Measurements from ENCODE around the gene APLN. TPM values are rescaled to one million over a fixed set of nuclear protein-coding genes. Genes with fewer than 3 reads are reported as not detected.

APLN gene, protein sequence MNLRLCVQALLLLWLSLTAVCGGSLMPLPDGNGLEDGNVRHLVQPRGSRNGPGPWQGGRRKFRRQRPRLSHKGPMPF
- total RNA-seq: 1 to 10 TPM in 1 of 2 donors, under 1 TPM in 1; 0.28 to 2.5 TPM

DNA sequence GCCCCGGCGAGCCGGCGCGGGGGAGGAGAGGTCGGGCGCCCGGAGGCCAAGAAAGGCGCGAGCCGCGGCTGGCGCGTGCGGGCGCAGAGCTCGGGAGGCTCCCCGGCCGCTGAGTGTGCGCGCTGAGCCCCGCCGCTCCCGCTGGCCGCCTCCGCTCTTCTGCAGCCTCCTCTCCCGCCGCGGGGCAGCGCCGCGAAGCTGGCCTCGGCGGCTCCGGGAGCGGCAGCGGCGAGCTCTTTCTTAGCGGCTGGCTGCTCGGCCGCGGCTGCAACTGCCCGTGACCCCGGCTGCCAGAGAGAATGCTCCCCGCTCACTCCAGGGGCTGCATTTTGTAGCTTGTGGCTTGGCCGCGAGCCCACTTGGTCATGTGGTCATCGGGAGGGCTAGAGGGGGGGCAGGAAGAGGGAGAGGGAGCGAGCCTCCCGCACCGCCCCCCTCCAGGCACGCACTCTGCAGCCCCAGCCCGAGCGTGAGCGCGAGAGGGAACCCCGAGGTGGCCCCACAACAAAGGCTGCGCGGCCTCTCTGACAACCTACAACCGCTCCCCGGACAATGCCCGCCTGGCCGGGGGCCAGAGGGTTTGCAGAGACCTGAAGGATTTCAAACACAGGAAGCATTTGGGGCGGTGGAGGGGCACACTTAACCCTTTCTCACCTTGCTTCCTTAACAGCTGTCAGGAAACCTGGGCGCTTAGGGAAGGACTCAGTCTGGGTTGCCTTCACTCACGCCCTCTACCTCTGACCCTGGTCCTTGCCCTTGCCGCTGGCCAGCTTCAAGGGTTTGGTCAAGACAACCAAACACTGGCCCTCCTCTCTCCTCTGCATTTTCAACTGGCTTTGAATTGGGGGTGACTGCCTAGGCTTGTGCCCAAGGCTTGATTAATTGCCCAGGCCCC, at the start of gene APLN:
APLN (minus strand) TSS at position 305 of the 895 bp plus-strand sequence. CDS start 326 bp downstream, outside the sequence.
- Mint-ChIP-seq H3K4me3 (peak within 1 kb of the TSS; percentile 73), H3K27ac (no peak within 1 kb of the TSS), H3K27me3 (peaks cover 7% of the 10 kb centered on the region), H3K36me3 (ENCODE audit: low read depth) (peaks cover 4% of the 10 kb centered on the region), H3K4me1 (peaks cover 4% of the 10 kb centered on the region), H3K9me3 (no peaks in the 10 kb centered on the region)
- ATAC-seq (replicated peaks): peak; percentile 66

DNA sequence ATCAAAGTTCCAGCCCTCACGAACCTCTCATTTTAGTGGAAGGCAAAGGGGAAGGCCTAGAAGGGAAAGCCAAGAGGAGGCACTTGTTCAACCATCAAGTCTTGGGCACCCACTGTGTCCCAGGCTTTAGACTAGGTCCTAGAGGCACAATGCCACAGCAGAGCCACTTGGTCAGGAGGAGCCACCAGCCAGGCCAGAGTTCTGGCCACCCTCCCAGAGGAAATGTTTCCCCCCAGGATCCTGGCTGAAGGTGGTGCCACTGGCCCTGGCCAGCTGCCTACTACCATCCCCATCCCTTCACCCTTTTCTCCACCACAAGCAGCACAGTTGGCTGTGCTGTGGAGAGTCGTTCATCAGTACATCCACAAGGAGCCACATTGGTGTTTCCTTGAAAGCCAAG, 49.7 kb upstream of the APLN start:
- Mint-ChIP-seq H3K36me3 (ENCODE audit: low read depth) (no peaks in the 10 kb centered on the region), H3K27me3 (peaks cover 4% of the 10 kb centered on the region), H3K4me1 (no peaks in the 10 kb centered on the region), H3K4me3 (no peak overlapping the region), H3K27ac (no peak overlapping the region), H3K9me3 (peaks cover 4% of the 10 kb centered on the region)
- no peak for ATAC-seq (replicated peaks)

DNA sequence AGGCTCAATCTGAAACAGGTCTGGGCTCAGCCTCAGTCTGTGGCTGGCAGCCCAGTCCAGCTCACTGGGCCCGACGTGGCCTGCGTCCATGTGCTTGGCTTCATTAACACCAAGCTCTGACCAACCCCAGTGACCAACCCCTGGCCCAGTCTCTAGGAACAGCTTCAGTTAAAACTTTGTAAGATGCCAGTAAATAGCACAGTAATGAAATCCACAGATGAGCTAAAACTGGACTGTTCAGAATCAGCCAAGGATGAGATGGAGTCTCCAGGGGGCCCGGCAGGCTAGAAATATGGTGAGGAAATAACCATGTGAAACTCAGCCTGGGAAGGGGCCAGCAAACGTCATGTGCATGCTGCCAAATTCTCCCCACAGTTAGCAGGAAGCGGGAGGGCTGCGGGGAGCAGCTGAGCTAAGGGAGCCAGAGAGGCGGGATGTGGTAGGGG, 46.9 kb upstream of the APLN start:
- no peak overlapping the region for H3K27ac Mint-ChIP-seq

DNA sequence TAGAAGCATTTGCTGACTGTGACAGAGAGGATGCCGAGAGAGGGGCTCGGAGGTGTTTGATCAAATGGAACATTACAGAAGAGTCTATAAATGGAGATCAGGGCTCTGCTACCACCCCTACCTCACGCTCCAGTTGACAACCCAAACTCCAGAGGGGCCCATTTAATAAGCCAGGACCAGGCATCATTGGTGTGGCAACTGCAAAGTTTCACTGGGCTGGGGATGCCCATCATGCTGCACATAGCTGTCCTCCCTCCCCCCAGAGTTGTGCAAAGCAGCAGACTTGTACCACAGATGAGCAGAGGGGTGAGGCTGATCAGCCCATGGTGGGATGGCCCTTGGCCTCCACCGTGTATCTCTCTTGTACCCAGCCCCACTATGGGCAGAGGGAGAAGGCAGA, 45.8 kb upstream of the APLN start:
- no peaks in the 10 kb centered on the region for H3K4me1 Mint-ChIP-seq
- no peaks in the 10 kb centered on the region for H3K9me3 Mint-ChIP-seq
- no peaks in the 10 kb centered on the region for H3K36me3 Mint-ChIP-seq (ENCODE audit: low read depth)
- no peak for ATAC-seq (replicated peaks)
- no peaks in the 10 kb centered on the region for H3K27me3 Mint-ChIP-seq
- H3K4me3 Mint-ChIP-seq: no peak overlapping the region
- no peak overlapping the region for H3K27ac Mint-ChIP-seq

More for the DNA sequence above, 46.9 kb upstream of the APLN start:
- Mint-ChIP-seq H3K9me3 (no peaks in the 10 kb centered on the region), H3K4me3 (no peak overlapping the region), H3K27me3 (no peaks in the 10 kb centered on the region), H3K4me1 (no peaks in the 10 kb centered on the region), H3K36me3 (ENCODE audit: low read depth) (no peaks in the 10 kb centered on the region)
- ATAC-seq (replicated peaks): no peak

DNA sequence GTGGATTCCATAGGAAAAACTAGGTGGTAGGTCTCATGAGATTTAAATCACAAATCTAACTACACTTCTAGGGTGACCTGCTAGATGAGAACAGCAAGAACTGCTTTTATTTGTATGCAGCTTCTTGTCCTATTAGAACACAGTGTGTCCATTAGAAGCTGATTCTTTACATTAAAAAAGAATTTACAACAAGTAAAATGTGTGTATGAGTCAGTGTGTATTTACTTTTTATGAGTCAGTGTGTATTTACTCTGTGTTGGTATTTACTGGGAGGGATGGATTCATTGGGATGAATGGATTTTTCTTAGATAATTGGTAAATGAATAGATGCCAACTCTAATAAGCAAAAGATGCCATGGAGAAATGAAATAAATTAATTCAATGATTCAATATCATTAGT, 43.4 kb upstream of the APLN start:
- ATAC-seq (replicated peaks): no peak
- H3K4me1 Mint-ChIP-seq: no peaks in the 10 kb centered on the region
- no peaks in the 10 kb centered on the region for H3K27me3 Mint-ChIP-seq
- no peak overlapping the region for H3K4me3 Mint-ChIP-seq
- no peaks in the 10 kb centered on the region for H3K9me3 Mint-ChIP-seq
- no peaks in the 10 kb centered on the region for H3K36me3 Mint-ChIP-seq (ENCODE audit: low read depth)
- no peak overlapping the region for H3K27ac Mint-ChIP-seq

DNA sequence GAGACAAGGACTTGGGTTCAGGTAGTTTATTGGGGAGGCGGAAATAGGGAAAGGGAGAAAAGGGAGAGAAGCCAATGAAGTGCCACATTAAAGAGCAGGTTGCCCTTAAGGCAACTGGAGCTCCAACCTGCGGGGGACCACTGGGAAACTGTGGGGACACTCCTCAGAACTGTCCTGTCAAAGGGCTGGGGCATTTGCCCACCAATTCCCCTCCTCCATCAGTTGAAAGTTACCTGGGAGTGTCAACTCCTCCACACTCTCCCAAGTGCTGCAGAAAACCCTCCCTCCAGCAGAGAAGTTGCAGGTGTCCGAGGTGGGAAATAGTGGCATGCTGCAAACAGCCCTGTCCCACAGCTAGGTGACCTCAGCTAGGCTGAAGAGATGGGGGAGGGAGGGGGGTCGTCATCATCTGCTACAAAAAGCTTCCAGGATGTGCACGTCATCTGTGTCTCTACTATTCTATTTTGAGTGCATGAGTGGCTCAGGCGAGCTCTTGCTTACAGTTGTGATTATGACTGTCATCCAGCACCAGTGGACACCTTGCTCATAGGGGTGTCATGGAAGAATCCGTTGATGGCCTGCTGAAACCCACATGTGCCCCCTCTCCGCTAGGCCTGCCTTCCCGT, 42.6 kb upstream of the APLN start:
- Mint-ChIP-seq H3K36me3 (ENCODE audit: low read depth) (no peaks in the 10 kb centered on the region), H3K4me1 (no peaks in the 10 kb centered on the region), H3K4me3 (no peak overlapping the region), H3K9me3 (no peaks in the 10 kb centered on the region), H3K27me3 (no peaks in the 10 kb centered on the region), H3K27ac (no peak overlapping the region)
- no peak for ATAC-seq (replicated peaks)

DNA sequence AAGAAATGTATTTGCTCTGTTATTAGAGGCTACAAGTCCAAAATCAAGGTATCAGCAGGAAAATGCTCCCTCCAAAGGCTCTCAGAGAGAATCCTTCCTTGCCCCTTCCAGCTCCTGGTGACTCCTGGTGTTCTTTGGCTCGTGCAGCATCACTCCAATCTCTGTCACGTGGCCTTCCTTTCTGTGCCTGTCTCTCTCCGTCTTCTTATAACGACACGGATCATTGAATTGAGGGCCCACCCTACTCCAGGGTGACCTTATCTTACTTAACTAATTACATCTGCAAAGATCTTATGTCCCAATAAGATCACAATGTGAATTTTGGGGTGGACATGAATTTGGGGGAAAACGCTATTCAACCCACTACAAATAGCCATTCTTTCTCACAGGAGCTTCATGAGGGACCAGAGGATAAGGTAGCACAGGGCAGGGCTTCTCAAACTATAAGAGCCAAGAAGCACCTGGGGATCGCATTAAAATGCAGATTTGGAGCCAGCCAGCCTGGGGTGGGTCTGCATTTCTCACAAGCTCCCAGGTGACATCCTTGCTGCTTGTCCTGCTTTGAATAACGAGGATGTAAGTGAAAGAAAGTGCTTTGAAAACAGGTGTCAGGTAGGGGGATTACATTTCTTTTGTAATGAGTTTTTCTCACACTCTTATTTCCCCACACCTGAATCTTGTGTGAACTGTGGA, 41.9 kb upstream of the APLN start:
- H3K27me3 Mint-ChIP-seq: no peaks in the 10 kb centered on the region
- H3K9me3 Mint-ChIP-seq: no peaks in the 10 kb centered on the region
- ATAC-seq (replicated peaks): no peak
- H3K4me1 Mint-ChIP-seq: no peaks in the 10 kb centered on the region
- H3K36me3 Mint-ChIP-seq (ENCODE audit: low read depth): no peaks in the 10 kb centered on the region
- H3K27ac Mint-ChIP-seq: no peak overlapping the region
- H3K4me3 Mint-ChIP-seq: no peak overlapping the region

DNA sequence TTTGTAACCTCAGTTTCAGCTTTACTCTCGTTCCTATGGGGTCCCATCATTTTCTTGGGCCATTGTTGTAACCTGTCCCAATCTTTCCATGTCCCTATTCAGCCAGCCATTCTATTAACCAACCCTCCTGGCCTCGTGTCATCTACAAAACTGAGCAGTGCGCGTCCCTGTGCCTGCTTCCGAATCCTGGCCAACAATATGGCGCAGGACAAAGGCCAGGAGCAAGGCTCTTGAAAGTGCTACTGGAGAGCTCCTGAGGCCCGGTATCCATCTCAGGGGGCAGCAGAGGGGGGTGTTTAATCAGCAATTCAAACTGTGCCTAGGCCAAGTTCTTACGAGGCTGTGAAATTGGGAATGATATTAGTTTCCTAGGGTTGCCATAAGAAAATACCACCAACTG, 41.2 kb upstream of the APLN start:
- H3K27me3 Mint-ChIP-seq: no peaks in the 10 kb centered on the region
- H3K36me3 Mint-ChIP-seq (ENCODE audit: low read depth): no peaks in the 10 kb centered on the region
- H3K4me1 Mint-ChIP-seq: no peaks in the 10 kb centered on the region
- H3K27ac Mint-ChIP-seq: no peak overlapping the region
- H3K4me3 Mint-ChIP-seq: no peak overlapping the region
- ATAC-seq (replicated peaks): no peak
- no peaks in the 10 kb centered on the region for H3K9me3 Mint-ChIP-seq

DNA sequence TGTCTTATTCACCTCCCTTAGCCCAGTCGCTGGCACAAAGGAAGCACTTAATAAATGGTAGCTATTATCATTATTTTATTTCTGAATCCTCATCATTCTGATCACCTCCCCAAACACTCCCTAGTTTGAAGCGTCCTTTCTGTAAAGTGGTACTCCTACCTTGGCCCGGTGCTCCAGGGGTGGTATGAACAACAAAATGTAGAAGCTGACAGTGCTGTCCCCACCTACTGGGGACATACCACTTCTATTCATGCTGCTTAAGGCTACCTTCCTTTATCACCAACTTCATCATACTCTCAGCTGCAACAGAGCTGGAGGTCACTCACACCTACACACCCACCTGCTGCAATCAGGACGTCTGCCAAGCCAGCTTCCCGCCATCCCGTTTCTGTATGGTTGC, 40.8 kb upstream of the APLN start:
- H3K4me3 Mint-ChIP-seq: no peak overlapping the region
- no peaks in the 10 kb centered on the region for H3K36me3 Mint-ChIP-seq (ENCODE audit: low read depth)
- no peaks in the 10 kb centered on the region for H3K27me3 Mint-ChIP-seq
- no peak for ATAC-seq (replicated peaks)
- H3K4me1 Mint-ChIP-seq: no peaks in the 10 kb centered on the region
- no peak overlapping the region for H3K27ac Mint-ChIP-seq
- no peaks in the 10 kb centered on the region for H3K9me3 Mint-ChIP-seq

DNA sequence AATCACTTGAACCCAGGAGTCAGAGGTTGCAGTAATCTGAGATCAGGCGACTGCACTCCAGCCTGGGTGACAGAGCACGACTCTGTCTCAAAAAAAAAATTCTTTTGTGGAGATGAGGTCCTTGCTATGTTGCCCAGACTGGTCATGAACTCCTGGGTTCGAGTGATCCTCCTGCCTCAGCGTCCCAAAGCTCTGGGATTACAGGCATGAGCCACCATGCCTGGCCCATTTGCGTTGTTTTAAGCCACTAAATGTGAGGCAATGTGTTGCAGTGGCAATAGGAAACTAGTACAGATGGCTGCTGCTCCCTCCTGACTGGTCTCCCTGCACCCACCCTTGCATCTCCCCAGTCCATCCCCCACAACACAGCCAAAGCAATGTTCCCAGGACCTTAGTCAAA, 40.0 kb upstream of the APLN start:
- Mint-ChIP-seq H3K4me1 (no peaks in the 10 kb centered on the region), H3K27ac (no peak overlapping the region), H3K4me3 (no peak overlapping the region), H3K36me3 (ENCODE audit: low read depth) (no peaks in the 10 kb centered on the region), H3K9me3 (no peaks in the 10 kb centered on the region), H3K27me3 (no peaks in the 10 kb centered on the region)
- no peak for ATAC-seq (replicated peaks)

DNA sequence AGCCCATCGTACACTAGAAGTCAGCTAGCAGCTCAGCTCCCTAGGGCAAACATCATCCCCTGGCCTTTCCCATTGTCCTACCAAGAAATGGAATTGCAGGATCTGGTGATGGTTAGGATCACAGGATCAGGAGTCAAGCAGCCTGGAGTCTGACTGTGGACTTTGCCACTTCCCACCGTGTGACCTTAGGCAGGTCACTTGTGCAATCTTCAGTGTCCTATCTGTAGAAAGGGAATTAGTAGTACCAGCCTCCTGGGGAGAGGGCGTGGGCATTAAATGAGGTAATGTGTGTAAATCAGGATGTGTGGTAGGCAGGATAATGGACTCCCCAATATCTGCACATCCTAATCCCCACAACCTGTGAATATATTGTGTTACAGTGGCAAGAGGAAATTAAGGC, 38.6 kb upstream of the APLN start:
- Mint-ChIP-seq H3K9me3 (no peaks in the 10 kb centered on the region), H3K4me1 (no peaks in the 10 kb centered on the region), H3K27ac (no peak overlapping the region), H3K27me3 (no peaks in the 10 kb centered on the region), H3K4me3 (no peak overlapping the region), H3K36me3 (ENCODE audit: low read depth) (no peaks in the 10 kb centered on the region)
- no peak for ATAC-seq (replicated peaks)

DNA sequence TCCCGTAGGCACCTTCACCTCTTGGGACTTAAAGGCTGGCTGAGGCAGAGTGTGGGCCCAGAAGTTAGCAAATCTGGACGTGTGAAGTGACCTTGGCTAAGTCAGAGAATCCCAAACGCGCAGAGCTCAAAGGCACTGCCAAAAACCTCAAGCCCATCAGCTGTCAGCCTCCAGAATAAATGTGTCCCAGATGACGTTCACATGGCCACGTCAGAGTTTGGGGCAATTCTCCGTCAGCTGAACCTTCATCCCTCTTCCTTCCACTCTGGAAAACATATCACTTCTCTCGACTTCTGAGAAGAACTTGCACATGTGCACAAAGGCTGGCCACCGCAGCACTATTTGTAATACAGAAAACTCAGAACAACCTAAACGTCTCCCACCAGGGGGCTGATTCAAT, 35.7 kb upstream of the APLN start:
- H3K27me3 Mint-ChIP-seq: no peaks in the 10 kb centered on the region
- no peak for ATAC-seq (replicated peaks)
- H3K4me1 Mint-ChIP-seq: no peaks in the 10 kb centered on the region
- H3K9me3 Mint-ChIP-seq: no peaks in the 10 kb centered on the region
- H3K36me3 Mint-ChIP-seq (ENCODE audit: low read depth): no peaks in the 10 kb centered on the region
- no peak overlapping the region for H3K27ac Mint-ChIP-seq
- H3K4me3 Mint-ChIP-seq: no peak overlapping the region

DNA sequence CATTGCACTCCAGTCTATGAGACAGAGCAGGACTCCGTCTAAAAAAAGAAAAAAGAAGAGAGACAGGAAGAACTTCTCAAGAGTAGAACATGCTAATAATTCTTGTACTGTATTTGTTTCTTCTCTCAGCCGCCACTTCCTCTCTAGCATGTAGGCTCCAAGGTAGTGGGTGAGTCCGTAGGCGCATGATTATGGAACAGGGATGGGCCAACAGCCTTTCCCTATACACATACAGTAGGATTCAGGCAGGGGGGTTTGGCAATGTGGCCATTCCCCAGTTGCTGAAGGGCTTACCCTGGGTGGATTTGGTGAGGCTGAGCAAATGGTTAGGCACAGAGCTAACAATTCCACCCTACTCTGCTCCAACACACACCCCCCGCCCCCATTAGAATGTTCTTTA, 35.0 kb upstream of the APLN start:
- H3K9me3 Mint-ChIP-seq: no peaks in the 10 kb centered on the region
- ATAC-seq (replicated peaks): no peak
- H3K4me3 Mint-ChIP-seq: no peak overlapping the region
- no peaks in the 10 kb centered on the region for H3K36me3 Mint-ChIP-seq (ENCODE audit: low read depth)
- H3K27ac Mint-ChIP-seq: no peak overlapping the region
- H3K4me1 Mint-ChIP-seq: no peaks in the 10 kb centered on the region
- H3K27me3 Mint-ChIP-seq: no peaks in the 10 kb centered on the region

DNA sequence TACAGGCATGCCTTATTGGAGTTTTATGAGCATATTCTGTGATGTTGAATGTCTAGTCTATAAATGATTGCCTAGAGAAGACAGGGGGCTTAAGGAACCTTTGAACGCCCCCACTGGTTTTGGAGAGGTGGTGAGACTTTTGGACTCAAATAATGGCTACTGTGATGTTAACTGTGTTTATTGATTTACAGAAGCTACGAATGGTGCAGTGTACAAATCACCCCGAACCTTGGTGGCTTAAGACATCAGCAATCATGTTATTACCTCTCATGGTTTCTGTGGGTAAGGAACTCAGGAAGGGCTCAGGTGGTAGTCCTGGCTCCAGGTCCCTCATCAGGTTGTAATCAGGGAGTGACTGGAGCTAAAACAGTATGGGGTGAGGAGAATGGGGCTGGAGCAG, 33.3 kb upstream of the APLN start:
- H3K27me3 Mint-ChIP-seq: no peaks in the 10 kb centered on the region
- no peak overlapping the region for H3K27ac Mint-ChIP-seq
- H3K36me3 Mint-ChIP-seq (ENCODE audit: low read depth): no peaks in the 10 kb centered on the region
- H3K4me1 Mint-ChIP-seq: no peaks in the 10 kb centered on the region
- no peak overlapping the region for H3K4me3 Mint-ChIP-seq
- no peak for ATAC-seq (replicated peaks)
- no peaks in the 10 kb centered on the region for H3K9me3 Mint-ChIP-seq
